Thoracic aorta (tissue), 2 donors: ENCODE data around the gene ZNF516. TPM values are rescaled to one million over a fixed set of nuclear protein-coding genes. Genes with fewer than 3 reads are reported as not detected.

Experiments used
- ATAC-seq: fragments of 150-250 bp; one replicate; pipeline ENCODE4 v1.8.0; 2017; ENCODE audit warnings: low read depth; ENCODE audit not compliant: insufficient number of reproducible peaks, low FRiP score
- DNase-seq: peaks from one replicate; pipeline ENCODE4 v3.0.0-alpha.2; 2020; ENCODE audit warnings: low spot score
- H3K27ac ChIP-seq, 2 donors: fragments of 200-600 bp; sonication (generic); 1 replicate in 1 of 2; 2 replicates in 1 of 2; pipeline ENCODE4 v1.5.1; 2016; ENCODE audit warnings: mild to moderate bottlenecking in 2 of 2, moderate library complexity in 2 of 2
- H3K27me3 ChIP-seq: fragments of 200-600 bp; sonication (generic); replicated peaks from 2 replicates; pipeline ENCODE4 v1.6.0; 2016; ENCODE audit warnings: mild to moderate bottlenecking; ENCODE audit not compliant: insufficient read depth
- H3K36me3 ChIP-seq: fragments of 200-600 bp; sonication (generic); one replicate; pipeline ENCODE4 v1.5.1; 2016
- H3K4me1 ChIP-seq, 2 donors: fragments of 200-600 bp; sonication (generic); 1 replicate in 1 of 2; 2 replicates in 1 of 2; pipeline versions ENCODE4 v1.5.1 to v1.6.0; 2016; ENCODE audit warnings: low read depth in 2 of 2, mild to moderate bottlenecking in 1 of 2; ENCODE audit not compliant: control insufficient read depth in 1 of 2
- H3K4me3 ChIP-seq: fragments of 200-600 bp; sonication (generic); 2 replicates; pipeline ENCODE4 v1.5.1; 2016; ENCODE audit warnings: mild to moderate bottlenecking
- H3K9me3 ChIP-seq: fragments of 200-600 bp; sonication (generic); 2 replicates; pipeline ENCODE4 v1.5.1; 2016
- CTCF ChIP-seq: fragments of 200-600 bp; sonication (generic); IDR thresholded peaks from one replicate; pipeline ENCODE4 v1.5.1; 2019; ENCODE audit warnings: antibody characterized with exemption
- total RNA-seq, 2 donors: library from RNA; depleted of rRNA; stranded (reverse); fragments of >200 nt; gene quantifications; one replicate each; pipeline versions ENCODE4 v1.1.0 to v1.2.3, GENCODE V29; 2016

ZNF516 gene
- total RNA-seq, 2 donors from 2014 or later: 19.5 to 19.8 TPM

GRCh38 chr18:76453932-76454331 is 41.1 kb downstream of the ZNF516 start:
- no peak for TF ChIP-seq CTCF
- H3K4me3 ChIP-seq: no peak overlapping the region
- no peak overlapping the region for H3K27ac ChIP-seq
- H3K36me3 ChIP-seq: no peaks in the 10 kb centered on the region
- DNase-seq: no peak
- no peak for ATAC-seq
- no peaks in the 10 kb centered on the region for H3K9me3 ChIP-seq
- peaks cover 3 to 21% of the 10 kb centered on the region in 2 donors for H3K4me1 ChIP-seq
- H3K27me3 ChIP-seq: no peaks in the 10 kb centered on the region

- TF ChIP-seq CTCF: no peak
- no peak overlapping the region for H3K4me3 ChIP-seq
- ATAC-seq (no peak), DNase-seq (no peak)
- no peaks in the 10 kb centered on the region for H3K36me3 ChIP-seq
- peaks cover 3 to 13% of the 10 kb centered on the region in 2 donors for H3K4me1 ChIP-seq
- no peak overlapping the region for H3K27ac ChIP-seq
- H3K9me3 ChIP-seq: no peaks in the 10 kb centered on the region
- H3K27me3 ChIP-seq: no peaks in the 10 kb centered on the region
Observed at GRCh38 chr18:76453057-76453561, 41.9 kb downstream of the ZNF516 start.

GRCh38 chr18:76452357-76452756 is 42.7 kb downstream of the ZNF516 start:
- Histone ChIP-seq H3K9me3 (no peaks in the 10 kb centered on the region), H3K36me3 (no peaks in the 10 kb centered on the region), H3K4me3 (no peak overlapping the region), H3K4me1 (peaks cover 3 to 13% of the 10 kb centered on the region in 2 donors), H3K27ac (no peak overlapping the region), H3K27me3 (no peaks in the 10 kb centered on the region)
- ATAC-seq (no peak), DNase-seq (no peak)
- TF ChIP-seq CTCF: no peak

GRCh38 chr18:76451396-76452331 is 43.4 kb downstream of the ZNF516 start:
- Histone ChIP-seq H3K4me3 (peak overlapping the region; percentile 83), H3K27me3 (no peaks in the 10 kb centered on the region), H3K27ac (peak overlapping the region; percentile 62 to 78), H3K36me3 (no peaks in the 10 kb centered on the region), H3K4me1 (peaks cover 3 to 13% of the 10 kb centered on the region in 2 donors), H3K9me3 (no peaks in the 10 kb centered on the region)
- DNase-seq: no peak
- no peak for TF ChIP-seq CTCF
- peak; percentile 45 for ATAC-seq
